ENCODE data around the gene ARSB. TPM values are rescaled to one million over a fixed set of nuclear protein-coding genes. Genes with fewer than 3 reads are reported as not detected.

The ARSB gene
- total RNA-seq, 1 donor from 2014 or later = 23.5 TPM

GRCh38 chr5:78979909-78980308 lies 5.2 kb downstream of the ARSB start:
- H3K27ac Mint-ChIP-seq (ENCODE audit: unreplicated experiment) = no peak overlapping the region
- H3K36me3 Mint-ChIP-seq (ENCODE audit: unreplicated experiment) = no peaks in the 10 kb centered on the region
- H3K9me3 Mint-ChIP-seq (ENCODE audit: unreplicated experiment) = peaks cover 9% of the 10 kb centered on the region
- DNase-seq = no peak
- TF ChIP-seq CTCF (IDR thresholded peaks at IDR 0.05; ENCODE audit: partially characterized antibody, unreplicated experiment) = no peak
- peaks cover 12% of the 10 kb centered on the region for H3K4me1 Mint-ChIP-seq (ENCODE audit: low read depth, unreplicated experiment)
- H3K4me3 Mint-ChIP-seq (ENCODE audit: unreplicated experiment) = no peak overlapping the region
- H3K27me3 Mint-ChIP-seq (ENCODE audit: unreplicated experiment) = peaks cover 4% of the 10 kb centered on the region

- H3K27ac Mint-ChIP-seq (ENCODE audit: unreplicated experiment) = no peak overlapping the region
- H3K9me3 Mint-ChIP-seq (ENCODE audit: unreplicated experiment) = peaks cover 9% of the 10 kb centered on the region
- no peak for DNase-seq
- H3K27me3 Mint-ChIP-seq (ENCODE audit: unreplicated experiment) = peaks cover 1% of the 10 kb centered on the region
- TF ChIP-seq CTCF (IDR thresholded peaks at IDR 0.05; ENCODE audit: partially characterized antibody, unreplicated experiment) = no peak
- H3K4me3 Mint-ChIP-seq (ENCODE audit: unreplicated experiment) = no peak overlapping the region
- H3K4me1 Mint-ChIP-seq (ENCODE audit: low read depth, unreplicated experiment) = peaks cover 19% of the 10 kb centered on the region
- H3K36me3 Mint-ChIP-seq (ENCODE audit: unreplicated experiment) = no peaks in the 10 kb centered on the region
Observed at GRCh38 chr5:78979117-78979742, 5.9 kb downstream of the ARSB start.

- no peak for DNase-seq
- no peak for TF ChIP-seq CTCF (IDR thresholded peaks at IDR 0.05; ENCODE audit: partially characterized antibody, unreplicated experiment)
- Mint-ChIP-seq H3K27me3 (ENCODE audit: unreplicated experiment) (no peaks in the 10 kb centered on the region), H3K4me3 (ENCODE audit: unreplicated experiment) (no peak overlapping the region), H3K4me1 (ENCODE audit: low read depth, unreplicated experiment) (peaks cover 23% of the 10 kb centered on the region), H3K27ac (ENCODE audit: unreplicated experiment) (no peak overlapping the region), H3K36me3 (ENCODE audit: unreplicated experiment) (no peaks in the 10 kb centered on the region), H3K9me3 (ENCODE audit: unreplicated experiment) (peaks cover 11% of the 10 kb centered on the region)
Observed at GRCh38 chr5:78975035-78975434, 10.1 kb downstream of the ARSB start.

- DNase-seq = no peak
- Mint-ChIP-seq H3K4me3 (ENCODE audit: unreplicated experiment) (no peak overlapping the region), H3K36me3 (ENCODE audit: unreplicated experiment) (no peaks in the 10 kb centered on the region), H3K27ac (ENCODE audit: unreplicated experiment) (peak overlapping the region; percentile 53), H3K4me1 (ENCODE audit: low read depth, unreplicated experiment) (peaks cover 23% of the 10 kb centered on the region), H3K27me3 (ENCODE audit: unreplicated experiment) (no peaks in the 10 kb centered on the region), H3K9me3 (ENCODE audit: unreplicated experiment) (peaks cover 11% of the 10 kb centered on the region)
- no peak for TF ChIP-seq CTCF (IDR thresholded peaks at IDR 0.05; ENCODE audit: partially characterized antibody, unreplicated experiment)
Observed at GRCh38 chr5:78974601-78975000, 10.5 kb downstream of the ARSB start.

- Mint-ChIP-seq H3K27ac (ENCODE audit: unreplicated experiment) (peak overlapping the region; percentile 53), H3K4me1 (ENCODE audit: low read depth, unreplicated experiment) (peaks cover 23% of the 10 kb centered on the region), H3K4me3 (ENCODE audit: unreplicated experiment) (no peak overlapping the region), H3K27me3 (ENCODE audit: unreplicated experiment) (no peaks in the 10 kb centered on the region), H3K36me3 (ENCODE audit: unreplicated experiment) (no peaks in the 10 kb centered on the region), H3K9me3 (ENCODE audit: unreplicated experiment) (peaks cover 11% of the 10 kb centered on the region)
- DNase-seq = no peak
- TF ChIP-seq CTCF (IDR thresholded peaks at IDR 0.05; ENCODE audit: partially characterized antibody, unreplicated experiment) = no peak
Observed at GRCh38 chr5:78974011-78974410, 11.1 kb downstream of the ARSB start.
